Activated CD4-positive, alpha-beta T cell treated with anti-CD3 and anti-CD28 coated beads, Interleukin-2, amount 50 U/mL, for 48 hours (primary cell): Measurements from ENCODE around the gene CCDC3.
"Not testable (repeated sequence)": the region's sequence is repeated elsewhere in the genome, so short reads cannot be mapped to it uniquely, and the experiment has no call there.

Experiments
- DNase-seq, 2 experiments: peaks; one replicate each; pipeline ENCODE4 v3.0.0-alpha.2; 2020

Gene CCDC3

DNA sequence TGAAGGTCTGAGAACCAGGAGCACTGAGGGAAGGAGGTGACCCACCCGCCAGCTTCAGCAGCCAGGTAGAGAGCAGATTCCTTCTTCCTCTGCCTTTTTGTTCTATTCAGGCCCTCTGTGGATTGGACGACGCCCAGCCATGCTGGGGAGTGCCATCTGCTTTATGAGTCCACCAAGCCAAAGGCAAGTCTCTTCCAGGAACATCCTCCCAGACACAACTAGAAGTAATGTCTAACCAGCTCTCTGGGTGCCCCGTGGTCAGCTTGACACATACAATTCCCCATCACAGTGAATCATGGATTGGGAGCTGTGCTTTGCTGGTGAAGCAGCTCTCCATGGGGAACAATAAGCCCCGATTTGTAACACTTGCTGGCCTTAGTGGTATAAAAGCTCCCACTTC, 125.2 kb downstream of the CCDC3 start:
- DNase-seq, result no peak

DNA sequence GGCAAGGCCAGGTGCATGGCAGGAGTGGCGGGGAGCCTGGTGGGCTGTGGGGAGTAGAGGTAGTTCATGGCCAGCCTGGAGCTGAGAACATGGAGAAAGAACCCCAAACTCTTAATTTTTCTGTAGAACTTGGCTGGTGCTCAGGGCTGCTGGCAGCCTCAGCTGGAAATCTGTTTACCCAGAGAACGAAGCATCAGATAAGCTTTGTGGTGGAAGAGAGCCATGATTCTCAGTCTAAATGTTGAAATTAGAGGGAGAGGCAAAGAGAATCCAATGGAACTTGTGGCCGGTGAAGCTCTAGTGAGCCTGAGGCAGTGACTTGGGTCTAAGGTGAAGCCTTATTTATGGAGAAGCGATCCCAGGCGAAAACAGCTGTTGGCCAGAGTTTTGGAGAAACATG, 126.4 kb downstream of the CCDC3 start:
- DNase-seq, result no peak

DNA sequence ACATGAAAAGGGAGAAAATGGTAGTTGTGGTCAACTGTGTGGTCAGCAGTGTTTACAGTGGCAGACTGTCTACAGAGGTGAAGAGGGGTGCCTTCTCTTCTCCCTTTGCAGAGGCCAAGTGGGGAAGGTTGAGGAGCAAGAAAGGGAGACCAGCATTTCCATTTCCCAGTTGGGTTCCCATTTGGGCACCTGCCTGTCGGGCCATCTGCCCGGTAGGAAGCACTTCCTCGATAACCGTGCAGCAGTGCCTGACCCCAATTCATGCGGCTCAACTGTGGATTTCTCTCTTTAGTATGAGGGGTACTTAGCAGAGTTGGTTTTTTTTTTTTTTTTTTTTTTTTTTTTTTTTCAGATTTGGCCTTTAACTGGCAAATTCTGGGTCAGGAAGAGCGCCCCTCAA, 127.0 kb downstream of the CCDC3 start:
- no peak for DNase-seq

DNA sequence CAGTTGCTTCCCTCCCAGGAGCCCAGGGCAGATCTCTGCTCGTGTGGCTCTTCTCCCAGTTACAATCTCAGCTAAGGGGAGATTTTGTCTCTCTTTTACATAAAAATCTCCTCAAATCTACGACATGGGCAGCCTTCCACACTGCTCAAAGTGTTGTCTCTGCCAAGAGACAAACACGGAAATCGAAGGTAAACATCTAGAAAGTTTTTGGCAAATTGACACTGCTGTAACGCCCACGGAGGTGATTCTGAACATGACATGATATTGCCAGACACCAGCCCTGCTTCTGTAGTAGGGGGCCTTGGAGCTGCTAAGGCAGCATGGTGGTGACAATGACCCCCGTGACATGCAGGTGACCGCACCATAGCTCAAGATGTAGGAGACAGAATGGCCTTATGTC, 128.3 kb downstream of the CCDC3 start:
- DNase-seq, result no peak

DNA sequence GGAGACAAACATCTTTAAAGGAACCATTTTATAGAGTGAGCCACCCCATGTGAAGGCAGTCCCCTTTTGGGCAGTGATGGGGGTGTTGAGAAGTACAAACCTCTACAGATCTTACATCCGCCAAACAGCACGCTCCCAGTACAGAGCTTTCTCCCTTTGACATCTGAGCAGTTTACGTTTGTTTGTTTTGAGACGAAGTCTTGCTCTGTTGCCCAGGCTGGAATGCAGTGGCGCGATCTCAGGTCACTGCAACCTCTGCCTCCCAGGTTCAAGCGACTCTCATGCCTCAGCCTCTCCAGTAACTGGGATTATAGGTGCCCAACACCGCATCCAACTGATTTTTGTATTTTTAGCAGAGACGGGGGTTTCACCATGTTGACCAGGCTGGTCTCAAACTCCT, 128.9 kb downstream of the CCDC3 start:
- DNase-seq, result no peak

DNA sequence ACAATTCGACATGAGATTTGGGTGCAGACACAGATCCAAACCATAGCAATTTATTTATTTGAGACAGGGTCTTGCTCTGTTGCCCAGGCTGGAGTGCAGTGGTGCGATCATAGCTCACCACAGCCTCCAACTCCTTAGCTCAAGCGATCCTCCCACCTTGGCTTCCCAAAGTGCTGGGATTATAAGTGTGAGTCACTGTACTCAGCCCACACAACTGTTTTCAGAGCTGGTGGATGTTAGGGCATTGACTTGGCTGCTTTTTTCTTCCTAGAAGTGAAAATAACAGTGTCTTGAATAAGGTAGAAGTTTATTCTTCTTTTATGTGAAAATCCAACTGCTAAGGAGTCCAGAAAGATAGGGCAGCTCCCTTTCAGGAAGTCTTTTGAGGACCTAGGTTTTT, 132.1 kb downstream of the CCDC3 start:
- no peak for DNase-seq

DNA sequence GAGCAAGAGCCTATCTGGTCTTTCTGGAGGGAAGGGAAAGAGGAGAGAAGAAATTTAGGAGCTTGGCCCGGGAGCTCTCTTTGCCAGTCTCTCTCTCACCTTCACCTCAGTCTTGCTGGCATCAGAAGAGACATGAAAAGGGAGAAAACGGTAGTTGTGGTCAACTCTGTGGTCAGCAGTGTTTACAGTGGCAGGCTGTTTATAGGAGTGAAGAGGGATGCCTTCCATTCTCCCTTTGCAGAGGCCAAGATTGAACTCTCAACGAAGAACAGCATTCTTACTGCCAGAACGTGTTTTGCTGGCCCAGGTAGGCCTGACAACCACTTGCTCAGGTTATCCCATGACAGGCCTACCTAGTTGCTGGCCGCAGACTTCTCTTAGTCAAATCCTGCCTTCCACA, 133.3 kb downstream of the CCDC3 start:
- no peak for DNase-seq

DNA sequence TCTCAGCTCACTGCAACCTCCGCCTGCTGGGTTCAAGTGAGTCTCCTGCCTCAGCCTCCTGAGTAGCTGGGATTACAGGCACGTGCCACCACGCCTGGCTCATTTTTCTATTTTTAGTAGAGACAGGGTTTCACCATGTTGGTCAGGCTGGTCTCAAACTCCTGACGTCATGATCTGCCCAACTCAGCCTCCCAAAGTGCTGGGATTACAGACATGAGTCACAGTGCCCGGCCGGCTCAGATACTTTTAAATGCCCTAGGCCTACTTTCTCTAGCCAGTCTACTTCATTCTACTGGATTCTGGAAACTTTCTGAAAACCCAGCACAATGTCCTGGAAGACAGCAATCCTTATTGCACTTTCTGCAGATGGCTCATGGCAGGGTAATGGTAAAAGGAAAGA, 136.0 kb downstream of the CCDC3 start:
- DNase-seq, result not testable (repeated sequence)

DNA sequence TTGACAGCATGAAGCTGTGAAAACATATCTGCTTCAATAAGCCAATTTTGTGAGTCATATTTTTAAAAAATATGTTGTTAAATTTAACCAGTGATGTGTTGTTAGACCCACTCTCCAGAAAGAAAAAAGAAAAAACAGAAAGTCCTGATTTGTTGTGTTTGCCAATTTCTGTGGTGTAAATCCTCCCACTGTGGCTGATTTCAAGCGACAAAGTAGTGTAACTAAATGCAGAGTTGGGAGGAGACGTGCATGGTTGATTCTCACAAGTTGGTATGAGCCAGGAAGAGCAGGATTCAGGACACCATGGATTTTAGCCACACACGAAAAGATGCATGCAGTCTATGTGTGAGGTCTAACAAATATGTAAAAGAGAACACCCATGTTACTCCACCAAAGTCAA, 139.1 kb downstream of the CCDC3 start:
- DNase-seq, result no peak

DNA sequence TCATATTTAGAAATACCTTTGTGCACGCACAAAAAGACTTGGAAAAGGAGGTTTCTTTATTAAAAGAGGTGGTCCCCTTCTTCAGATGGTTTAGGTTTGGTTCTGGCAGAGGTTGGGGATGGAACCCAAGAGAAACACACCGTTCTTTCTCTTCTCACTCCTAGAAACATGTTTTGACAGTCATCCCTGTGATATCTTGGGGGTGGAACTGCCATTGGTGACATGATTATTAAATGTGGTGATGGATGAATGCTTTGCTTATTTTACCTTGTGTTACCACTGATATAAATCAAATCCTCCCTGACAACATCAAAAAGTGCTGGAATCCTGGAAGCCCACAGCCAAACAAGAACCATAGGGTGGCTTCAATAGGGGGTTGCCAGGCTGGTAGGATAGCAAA, 146.5 kb downstream of the CCDC3 start:
- DNase-seq, result no peak

DNA sequence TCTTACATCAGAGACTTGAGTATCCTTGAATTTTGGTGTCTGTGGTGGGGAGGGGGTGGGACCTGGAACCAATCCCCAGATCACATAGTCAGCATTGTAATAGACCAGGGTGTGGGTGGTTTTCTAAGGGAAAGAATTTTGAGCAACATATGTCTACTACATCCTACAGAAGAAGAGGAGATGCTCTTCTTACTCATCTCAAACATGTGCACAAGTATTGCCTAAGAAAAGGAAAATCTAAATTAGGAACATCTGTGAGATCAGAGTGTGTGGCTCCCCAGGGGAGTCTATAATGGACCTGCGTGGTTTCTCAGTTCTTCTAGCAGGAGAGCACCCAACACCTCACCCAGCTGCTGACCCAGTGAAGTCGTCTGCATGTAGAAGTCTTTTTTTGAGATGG, 148.8 kb downstream of the CCDC3 start:
- no peak for DNase-seq

DNA sequence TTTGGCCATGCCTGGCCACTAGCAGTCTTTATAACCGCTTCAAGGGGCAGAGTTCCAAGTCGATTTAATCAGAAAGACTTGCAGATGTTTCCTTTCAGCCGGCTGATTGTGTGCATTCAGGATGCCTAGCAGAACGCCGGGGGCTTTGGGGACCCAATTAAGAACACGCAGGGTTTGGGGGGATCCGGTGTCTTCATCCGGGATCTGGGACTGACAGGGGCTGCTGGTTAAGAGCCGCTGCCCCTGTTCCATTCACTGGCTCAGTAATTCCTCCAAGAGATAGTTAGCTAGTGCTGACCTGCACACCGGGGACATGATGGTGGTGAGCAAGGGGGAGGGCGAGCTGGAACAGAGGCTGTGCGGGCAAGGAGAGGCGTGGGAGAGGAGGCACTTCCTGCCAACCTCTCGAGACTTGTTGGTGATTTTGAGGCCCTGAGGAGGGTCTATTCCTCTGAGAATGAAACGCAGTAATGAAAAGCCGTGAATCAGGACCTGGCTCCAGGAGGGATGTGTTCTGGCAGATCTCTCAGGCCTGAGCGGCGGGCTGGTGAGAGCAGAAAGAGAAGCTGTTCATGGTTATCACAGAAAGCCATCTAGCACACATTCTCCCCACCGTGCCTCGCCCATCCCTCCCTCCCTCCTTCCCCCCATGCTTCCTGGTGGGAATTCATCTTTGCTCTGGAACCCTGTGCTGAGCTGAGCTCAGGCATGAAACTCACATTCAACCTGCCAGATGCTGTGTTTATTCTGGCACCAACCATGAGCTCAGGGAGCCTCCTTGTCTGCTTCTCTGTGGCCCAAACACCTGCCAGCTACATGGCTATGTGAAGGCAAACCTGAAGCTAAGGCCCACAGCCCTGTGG, 152.0 kb downstream of the CCDC3 start:
- DNase-seq, result no peak

DNA sequence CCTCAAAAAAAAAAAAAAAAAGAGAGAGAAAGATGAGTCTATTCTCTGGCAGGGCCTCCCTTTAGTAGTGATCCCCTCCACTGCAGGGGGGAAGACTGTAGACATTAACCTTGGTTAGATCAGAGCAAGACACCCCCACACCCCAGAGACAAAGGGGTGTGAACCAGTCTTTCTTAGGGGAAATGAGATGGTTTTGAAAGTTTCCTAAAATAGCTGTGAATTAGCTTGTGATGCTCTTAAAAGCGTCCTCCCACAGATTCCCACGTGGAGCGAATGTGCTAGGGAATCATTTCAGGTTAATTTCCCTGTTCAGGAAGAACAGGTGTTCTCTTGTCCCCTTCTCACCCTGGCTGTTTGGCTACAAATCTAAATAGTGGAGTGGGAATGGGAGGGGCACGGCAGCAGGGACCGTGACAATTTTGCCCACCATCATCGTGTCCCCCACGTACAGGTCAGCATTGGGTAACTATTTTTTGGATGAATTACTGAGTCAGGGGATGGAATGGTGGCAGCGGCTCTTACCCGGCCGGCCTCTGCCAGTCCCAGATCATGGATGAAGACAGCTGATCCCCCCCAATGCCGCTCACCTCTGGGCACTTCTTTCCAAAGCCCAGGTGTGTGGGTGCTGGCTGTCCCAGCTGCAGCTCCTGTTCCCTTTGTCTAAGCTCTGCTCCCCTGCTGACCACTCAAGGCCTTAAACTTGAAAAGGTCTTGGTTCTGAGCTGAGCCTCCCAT, 152.9 kb downstream of the CCDC3 start:
- no peak for DNase-seq

DNA sequence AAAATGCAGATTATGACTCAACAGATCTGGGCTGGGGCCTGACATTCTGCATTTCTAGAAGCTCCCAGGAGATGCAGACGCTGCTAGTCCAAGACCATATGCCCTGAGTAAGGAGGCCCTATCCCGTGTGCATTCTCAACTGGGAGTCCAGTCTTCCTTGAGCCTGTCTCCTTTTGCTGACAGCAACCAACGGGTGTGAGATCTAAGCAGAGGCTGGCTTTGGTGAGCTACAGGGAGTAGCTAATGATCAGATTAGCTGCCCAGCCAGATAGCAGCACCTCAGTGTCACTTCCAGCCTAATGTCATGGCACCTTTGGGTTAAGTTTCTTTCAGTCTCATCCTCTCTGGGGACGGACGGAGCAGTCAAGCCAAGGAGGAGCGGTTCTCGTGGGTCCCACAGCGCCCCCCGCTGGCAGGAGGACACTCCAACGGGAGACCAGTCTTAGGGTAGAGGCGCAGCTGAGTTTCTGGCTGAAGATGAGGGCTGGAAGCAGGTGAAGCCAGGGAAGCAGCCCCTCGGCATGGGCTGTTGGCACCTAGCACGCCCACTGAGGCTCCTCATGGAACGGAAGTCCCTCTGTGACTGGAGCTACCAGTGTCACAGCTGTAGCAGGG, 154.0 kb downstream of the CCDC3 start:
- peak; percentile 44 to 58 for DNase-seq

DNA sequence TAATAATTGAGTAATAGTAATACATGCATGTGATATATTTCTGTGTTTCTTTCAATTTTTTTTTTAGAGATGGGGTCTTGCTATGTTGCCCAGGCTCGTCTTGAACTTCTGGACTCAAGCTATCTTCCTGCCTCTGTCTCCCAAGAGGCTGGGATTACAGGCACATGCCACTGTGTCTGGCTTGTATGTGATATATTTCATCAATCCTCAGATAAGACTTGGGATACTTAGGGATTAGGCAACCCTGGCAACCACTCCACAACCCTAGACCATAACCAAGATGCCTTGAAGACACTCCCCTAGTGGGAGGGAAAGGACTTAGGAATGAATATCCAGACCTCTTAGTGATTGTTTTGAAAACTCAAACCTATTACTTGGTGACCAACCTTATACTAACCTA, 154.8 kb downstream of the CCDC3 start:
- no peak for DNase-seq
